Stomach (tissue), 4 donors: ENCODE data around the gene RAB8B.

Experiments used
- CTCF ChIP-seq, 7 experiments: fragments of 450-650 bp in 4 of 7; fragments of 200-600 bp in 3 of 7; sonication (generic) in 3 of 7; IDR thresholded peaks; one replicate each; pipeline ENCODE4 v1.5.1; 2016 to 2019; ENCODE audit warnings: antibody characterized with exemption in 7 of 7, control low read depth in 2 of 7, mild to moderate bottlenecking in 1 of 7
- POLR2A ChIP-seq, 4 donors: fragments of 450-650 bp; IDR thresholded peaks; one replicate each; pipeline ENCODE4 v1.6.1; 2016; ENCODE audit warnings: antibody characterized with exemption in 4 of 4, control low read depth in 2 of 4, mild to moderate bottlenecking in 1 of 4, moderate library complexity in 1 of 4
- POLR2AphosphoS5 ChIP-seq, 3 donors: sonication (generic); formaldehyde crosslinking; IDR thresholded peaks; one replicate each; pipeline ENCODE4 v1.6.1; 2016; ENCODE audit warnings: antibody characterized with exemption in 3 of 3

GRCh38 chr15:63261311-63261710, 71.9 kb downstream of the RAB8B start:
- TF ChIP-seq CTCF (IDR thresholded peaks at IDR 0.05) (no peak), POLR2A (IDR thresholded peaks at IDR 0.05) (no peak), POLR2AphosphoS5 (IDR thresholded peaks at IDR 0.05) (no peak)
